Stimulated activated CD4-positive, alpha-beta T cell treated with anti-CD3 and anti-CD28 coated beads, Interleukin-2, amount 100 ng/mL, for 4 hours (primary cell): ENCODE results near the gene MECR.

Experiments
- DNase-seq: peaks from one replicate; pipeline ENCODE4 v3.0.0-alpha.2; 2020; ENCODE audit warnings: low read depth

Gene MECR, protein sequence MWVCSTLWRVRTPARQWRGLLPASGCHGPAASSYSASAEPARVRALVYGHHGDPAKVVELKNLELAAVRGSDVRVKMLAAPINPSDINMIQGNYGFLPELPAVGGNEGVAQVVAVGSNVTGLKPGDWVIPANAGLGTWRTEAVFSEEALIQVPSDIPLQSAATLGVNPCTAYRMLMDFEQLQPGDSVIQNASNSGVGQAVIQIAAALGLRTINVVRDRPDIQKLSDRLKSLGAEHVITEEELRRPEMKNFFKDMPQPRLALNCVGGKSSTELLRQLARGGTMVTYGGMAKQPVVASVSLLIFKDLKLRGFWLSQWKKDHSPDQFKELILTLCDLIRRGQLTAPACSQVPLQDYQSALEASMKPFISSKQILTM

DNA sequence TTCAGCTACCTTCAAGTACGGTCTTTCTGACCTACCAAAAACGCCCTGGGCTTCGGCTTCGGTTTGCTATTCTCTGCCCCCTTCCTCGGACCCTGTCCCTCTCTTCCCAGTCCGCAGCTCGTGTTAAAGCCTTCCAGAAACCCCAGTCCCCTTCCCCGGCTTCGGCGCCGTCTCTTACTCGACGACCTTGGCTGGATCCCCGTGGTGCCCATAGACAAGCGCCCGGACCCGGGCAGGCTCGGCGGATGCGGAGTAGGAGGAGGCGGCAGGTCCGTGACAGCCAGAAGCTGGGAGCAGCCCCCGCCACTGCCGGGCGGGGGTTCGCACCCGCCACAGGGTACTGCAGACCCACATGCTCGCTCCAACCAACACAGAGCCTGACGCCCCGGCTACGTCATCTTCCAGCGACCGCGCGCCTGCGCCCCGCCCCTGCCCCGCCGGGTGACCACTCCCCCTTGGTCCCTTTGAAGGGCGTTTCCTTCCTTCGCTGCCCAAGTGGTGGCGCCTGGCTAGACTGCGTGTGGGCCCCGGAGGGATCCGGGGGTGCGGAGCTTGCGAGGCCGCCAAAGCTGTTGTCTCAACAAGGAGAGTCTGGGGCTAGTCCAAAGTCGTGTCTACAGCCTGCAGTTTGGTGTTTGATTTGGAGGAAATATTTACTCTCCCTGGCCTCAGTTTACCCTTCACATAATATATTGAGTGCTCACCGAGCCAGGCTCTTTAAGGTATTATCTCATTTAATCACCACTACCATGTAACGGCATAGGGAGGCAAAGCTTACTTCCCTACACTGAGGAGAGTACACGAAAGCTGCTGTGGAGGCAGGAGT is at the start of gene MECR:
MECR (minus strand) TSS at position 382 of the 826 bp plus-strand sequence; CDS start at position 354, 28 bp downstream.
- DNase-seq = peak; percentile 91

DNA sequence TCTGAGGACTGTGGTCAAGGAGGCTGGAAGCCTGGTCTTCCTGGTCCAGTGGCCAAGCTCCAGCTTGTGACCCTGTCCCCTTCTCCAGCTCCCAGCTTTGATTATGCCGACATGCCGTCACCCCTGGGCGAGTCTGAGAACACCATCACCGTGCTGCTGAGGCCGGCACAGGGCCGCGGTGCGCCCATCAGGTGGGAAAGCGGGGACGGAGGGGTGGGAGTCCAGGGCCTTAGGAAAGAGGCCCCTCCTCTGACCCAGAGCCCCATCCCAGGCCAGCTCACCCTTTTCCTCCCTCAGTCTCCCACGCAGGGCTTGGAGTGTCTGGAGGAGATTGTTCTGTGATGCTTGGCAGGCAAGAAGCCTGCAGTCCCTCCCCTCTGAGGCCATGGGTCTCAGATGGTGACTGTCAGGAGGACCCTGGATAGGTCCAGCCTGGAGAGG is 49.2 kb upstream of the MECR start:
- no peak for DNase-seq

GRCh38 chr1:29279406-29279805 is 48.7 kb upstream of the MECR start:
- no peak for DNase-seq

DNA sequence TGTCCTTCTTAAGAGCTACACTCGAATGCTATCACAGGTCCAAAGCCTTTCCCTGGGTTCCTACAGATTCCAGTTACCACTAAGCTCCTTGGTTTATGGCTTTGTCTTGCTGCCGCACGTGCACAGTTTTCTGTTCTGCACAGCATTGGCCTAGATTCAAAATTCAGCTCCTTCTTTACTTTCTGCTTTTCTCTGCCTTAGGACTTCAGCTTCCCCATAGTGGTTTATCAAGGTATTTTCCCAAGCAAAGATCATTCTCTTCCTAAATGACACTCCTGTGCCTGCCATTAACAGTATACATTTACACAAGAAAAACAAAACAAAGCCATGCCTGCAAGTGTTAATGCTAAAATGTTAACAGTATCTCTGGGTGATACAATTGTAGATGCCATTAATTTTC is 47.4 kb upstream of the MECR start:
- no peak for DNase-seq

DNA sequence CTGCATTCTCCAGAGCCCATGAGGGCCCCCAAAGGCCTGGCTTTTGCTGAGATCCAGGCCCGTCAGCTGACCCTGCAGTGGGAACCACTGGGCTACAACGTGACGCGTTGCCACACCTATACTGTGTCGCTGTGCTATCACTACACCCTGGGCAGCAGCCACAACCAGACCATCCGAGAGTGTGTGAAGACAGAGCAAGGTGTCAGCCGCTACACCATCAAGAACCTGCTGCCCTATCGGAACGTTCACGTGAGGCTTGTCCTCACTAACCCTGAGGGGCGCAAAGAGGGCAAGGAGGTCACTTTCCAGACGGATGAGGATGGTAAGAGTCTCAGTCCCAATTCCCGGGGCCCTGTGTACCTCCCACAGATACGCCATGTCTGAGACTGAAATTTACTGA is 44.7 kb upstream of the MECR start:
- no peak for DNase-seq

DNA sequence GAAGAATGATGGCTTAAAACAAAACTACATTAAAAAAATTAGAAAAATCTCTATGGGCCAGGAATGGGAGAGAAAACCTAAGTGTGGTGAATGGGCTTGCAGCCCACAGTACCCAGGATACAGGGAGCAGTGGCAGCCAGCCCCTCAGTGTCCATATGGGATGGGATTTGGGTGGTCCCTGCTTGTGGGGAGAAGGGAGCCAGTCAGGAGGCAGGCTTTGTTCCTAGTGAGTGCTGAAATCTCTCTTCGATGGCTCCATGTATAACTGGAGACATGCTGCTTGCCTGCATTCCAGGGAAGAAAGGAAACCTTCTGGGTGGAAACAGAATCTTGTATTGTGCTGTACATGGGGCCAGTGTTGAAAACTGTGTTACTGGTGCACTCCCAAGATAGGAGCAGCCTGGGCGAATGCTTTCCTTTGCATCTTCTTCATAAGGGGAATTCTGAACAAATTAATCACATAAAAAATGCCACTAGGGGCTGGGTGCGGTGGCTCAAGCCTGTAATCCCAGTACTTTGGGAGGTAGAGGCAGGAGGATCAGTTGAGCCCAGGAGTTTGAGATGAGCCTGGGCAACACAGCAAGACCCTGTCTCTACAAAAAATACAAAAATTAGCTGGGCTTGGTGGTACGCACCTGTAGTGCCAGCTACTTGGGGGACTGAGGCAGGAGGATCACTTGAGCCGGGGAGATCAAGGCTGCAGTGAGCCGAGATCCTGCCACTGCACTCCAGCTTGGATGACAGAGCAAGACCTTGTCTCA is 41.6 kb upstream of the MECR start:
- DNase-seq = no peak

- DNase-seq = no peak
Measured at GRCh38 chr1:29271724-29272123, 41.0 kb upstream of the MECR start.

- DNase-seq = no peak
Measured at GRCh38 chr1:29270929-29271521, 40.3 kb upstream of the MECR start.

DNA sequence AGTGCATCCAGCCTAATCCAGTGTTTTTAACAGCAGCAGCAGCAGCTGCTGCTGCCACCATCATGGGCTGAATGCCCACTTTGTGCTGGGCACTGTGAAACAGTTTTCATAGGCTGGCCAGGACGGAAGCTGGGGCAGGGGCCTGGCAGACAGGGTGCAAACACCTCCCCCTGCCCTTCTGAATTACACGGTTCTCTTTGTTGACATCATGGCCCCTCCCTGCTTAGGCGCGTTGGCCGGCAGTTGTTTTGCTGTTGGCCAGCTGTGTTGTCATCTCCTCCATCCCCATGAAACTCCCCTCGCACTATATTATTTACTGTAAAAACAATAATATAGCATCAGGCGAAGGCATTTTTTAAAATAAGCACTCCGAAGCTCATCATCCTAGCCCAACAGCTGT is 38.6 kb upstream of the MECR start:
- DNase-seq = no peak

DNA sequence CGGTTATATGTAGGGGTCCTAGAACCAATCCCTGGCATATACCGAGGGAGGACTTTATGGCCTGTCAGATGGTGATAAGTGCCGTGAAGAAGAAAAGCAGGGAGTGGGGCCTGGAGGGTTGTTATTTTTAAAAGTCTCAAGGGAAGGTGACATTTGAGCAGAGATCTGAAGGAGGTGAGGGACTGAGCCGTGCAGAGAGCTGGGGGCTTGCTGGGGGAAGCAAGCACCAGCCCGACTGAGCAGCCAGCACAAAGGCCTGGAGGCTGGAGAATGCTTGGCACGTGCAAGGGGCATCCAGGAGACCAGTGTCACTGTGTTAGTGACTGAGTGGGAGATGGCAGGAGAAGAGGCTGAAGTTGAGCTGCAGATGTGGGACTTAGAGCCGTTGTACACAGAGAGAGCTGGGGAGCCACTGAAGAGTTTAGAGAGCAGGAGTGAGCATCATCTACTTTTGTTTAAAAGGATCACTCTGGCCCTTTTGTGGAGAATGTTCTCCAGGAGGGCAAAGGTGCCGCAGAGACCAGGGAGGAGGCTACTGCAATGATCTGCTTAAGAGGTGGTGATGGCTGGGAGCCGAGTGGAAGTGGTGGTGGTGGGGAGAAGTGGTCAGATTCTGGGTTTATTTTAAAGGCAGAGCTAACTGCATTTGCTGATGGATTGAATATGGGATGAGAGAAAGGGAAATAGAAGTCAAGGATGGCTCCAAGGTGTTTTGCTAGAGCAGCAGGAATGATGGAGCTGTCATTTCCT is 36.8 kb upstream of the MECR start:
- no peak for DNase-seq

- DNase-seq = no peak
Measured at GRCh38 chr1:29266912-29267311, 36.2 kb upstream of the MECR start.

- DNase-seq = no peak
Measured at GRCh38 chr1:29264773-29265389, 34.1 kb upstream of the MECR start.

DNA sequence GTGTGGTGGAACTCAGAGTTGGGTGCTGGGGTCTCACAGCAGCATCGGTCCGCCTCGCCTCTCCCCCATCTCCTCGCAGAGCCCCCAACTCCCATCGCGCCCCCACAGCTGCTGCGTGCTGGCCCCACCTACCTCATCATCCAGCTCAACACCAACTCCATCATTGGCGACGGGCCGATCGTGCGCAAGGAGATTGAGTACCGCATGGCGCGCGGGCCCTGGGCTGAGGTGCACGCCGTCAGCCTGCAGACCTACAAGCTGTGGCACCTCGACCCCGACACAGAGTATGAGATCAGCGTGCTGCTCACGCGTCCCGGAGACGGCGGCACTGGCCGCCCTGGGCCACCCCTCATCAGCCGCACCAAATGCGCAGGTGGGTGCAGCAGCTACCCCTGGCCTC is 29.8 kb upstream of the MECR start:
- DNase-seq = no peak

DNA sequence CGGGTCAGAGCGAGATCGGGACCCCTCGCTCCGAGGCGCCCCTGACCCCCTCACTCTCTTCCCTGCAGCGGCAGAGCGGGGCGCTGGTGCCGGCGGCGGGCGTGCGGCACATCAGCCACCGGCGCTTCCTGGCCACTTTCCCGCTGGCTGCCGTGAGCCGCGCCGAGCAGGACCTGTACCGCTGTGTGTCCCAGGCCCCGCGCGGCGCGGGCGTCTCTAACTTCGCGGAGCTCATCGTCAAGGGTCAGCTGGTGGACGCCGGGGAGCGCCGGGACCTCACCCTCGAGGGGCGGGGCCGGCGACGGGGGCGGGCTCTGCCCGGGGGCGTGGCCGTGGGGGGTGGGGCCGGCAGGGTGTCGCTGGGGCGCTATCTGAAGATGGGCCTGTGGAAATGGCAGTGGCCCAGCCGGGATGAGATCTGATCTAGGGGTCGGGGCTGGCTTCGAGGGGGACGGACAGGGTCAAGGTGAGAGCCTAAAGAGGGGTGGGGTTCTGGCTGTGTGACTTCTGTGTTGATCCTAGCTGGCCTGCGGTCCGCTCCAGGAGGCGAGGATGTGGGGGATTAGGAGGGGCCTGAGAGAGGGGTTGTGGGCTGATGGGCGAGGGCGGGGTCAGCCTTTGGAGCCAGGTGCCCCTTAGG is 29.2 kb upstream of the MECR start:
- no peak for DNase-seq

- DNase-seq = no peak
Measured at GRCh38 chr1:29258976-29259801, 28.5 kb upstream of the MECR start.

DNA sequence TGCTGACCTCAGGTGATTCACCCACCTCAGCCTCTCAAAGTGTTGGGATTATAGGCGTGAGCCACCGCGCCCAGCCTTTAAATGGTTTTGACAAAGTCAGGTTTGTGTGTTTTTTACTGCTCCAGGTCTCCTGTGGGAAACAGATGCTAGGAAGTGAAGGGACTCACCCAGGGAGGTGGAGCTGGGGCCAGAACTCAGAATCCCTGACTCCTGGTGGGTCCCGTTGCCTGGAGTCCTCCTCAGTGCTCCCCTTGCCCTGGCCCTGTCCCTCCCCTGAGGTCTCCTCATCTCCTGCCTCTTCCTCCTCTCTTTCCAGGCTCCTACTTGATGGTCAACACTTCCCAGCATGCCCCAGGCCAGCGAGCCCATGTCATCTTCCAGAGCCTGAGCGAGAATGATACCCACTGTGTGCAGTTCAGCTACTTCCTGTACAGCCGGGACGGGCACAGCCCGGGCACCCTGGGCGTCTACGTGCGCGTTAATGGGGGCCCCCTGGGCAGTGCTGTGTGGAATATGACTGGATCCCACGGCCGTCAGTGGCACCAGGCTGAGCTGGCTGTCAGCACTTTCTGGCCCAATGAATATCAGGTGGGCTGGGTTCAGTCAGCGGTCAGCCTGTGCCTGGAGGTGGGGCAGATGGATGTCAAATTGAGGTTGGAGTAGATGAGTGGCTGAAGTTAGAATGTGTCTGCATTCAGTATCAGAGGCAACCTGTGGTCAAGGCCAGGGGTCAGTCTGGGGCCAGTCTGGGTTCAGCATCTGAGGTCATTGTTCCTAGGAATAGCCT is 27.6 kb upstream of the MECR start:
- no peak for DNase-seq

- DNase-seq = no peak
Measured at GRCh38 chr1:29256979-29257804, 26.5 kb upstream of the MECR start.

DNA sequence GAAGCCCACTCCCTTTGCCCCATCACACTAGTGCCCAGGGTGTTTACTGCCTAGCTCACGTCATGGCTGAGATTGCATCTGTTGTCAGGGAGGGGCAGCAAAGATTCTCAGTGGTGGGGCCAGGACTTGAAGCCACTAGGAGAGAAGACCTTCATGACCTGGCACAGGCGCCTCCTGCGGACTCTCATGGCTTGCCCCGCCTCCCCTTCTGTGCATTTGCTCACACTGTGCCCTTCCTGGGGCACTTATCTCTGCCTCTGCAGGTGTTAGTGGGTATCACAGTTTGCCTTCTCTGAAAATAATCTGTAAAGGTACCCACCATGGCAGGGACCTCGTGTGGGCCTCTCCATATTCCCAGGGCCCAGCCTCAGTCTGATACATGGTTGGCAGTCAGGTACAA is 25.7 kb upstream of the MECR start:
- DNase-seq = no peak
